Measurements from ENCODE around the gene NOC2L.
A peak's percentile ranks its signal among the peaks of the same experiment; 100 is the strongest.
"Not testable (repeated sequence)": the region's sequence is repeated elsewhere in the genome, so short reads cannot be mapped to it uniquely, and the experiment has no call there.

NOC2L gene

GRCh38 chr1:958823-959730, at the start of gene NOC2L:
Gene NOC2L (minus strand): TSS chr1:959256. CDS start chr1:959240, 16 bp downstream.
- peak; percentile 80 for DNase-seq (ENCODE audit: low spot score)

GRCh38 chr1:1006305-1007159, 47.5 kb upstream of the NOC2L start:
- DNase-seq (ENCODE audit: low spot score): no peak

GRCh38 chr1:1005774-1006304, 46.8 kb upstream of the NOC2L start:
- DNase-seq (ENCODE audit: low spot score): no peak

- DNase-seq (ENCODE audit: low spot score): no peak
Observed at GRCh38 chr1:1004780-1005697, 46.0 kb upstream of the NOC2L start.

- DNase-seq (ENCODE audit: low spot score): no peak
Observed at GRCh38 chr1:1004420-1004779, 45.3 kb upstream of the NOC2L start.

- no peak for DNase-seq (ENCODE audit: low spot score)
Observed at GRCh38 chr1:1003618-1004419, 44.8 kb upstream of the NOC2L start.

GRCh38 chr1:1001057-1001783, 42.2 kb upstream of the NOC2L start:
- no peak for DNase-seq (ENCODE audit: low spot score)

- DNase-seq (ENCODE audit: low spot score): no peak
Observed at GRCh38 chr1:1000357-1001056, 41.5 kb upstream of the NOC2L start.

GRCh38 chr1:999725-1000356, 40.8 kb upstream of the NOC2L start, which contains the start of gene HES4:
Gene HES4 (minus strand): TSS chr1:1000097. CDS start chr1:999973, 124 bp downstream.
- no peak for DNase-seq (ENCODE audit: low spot score)

GRCh38 chr1:998995-999724, 40.1 kb upstream of the NOC2L start:
- no peak for DNase-seq (ENCODE audit: low spot score)

GRCh38 chr1:998745-998994, 39.6 kb upstream of the NOC2L start:
- no peak for DNase-seq (ENCODE audit: low spot score)

- no peak for DNase-seq (ENCODE audit: low spot score)
Observed at GRCh38 chr1:997993-998744, 39.1 kb upstream of the NOC2L start.

- DNase-seq (ENCODE audit: low spot score): no peak
Observed at GRCh38 chr1:997713-997992, 38.6 kb upstream of the NOC2L start.

GRCh38 chr1:996851-997712, 38.0 kb upstream of the NOC2L start:
- DNase-seq (ENCODE audit: low spot score): no peak

GRCh38 chr1:995665-996633, 36.9 kb upstream of the NOC2L start:
- DNase-seq (ENCODE audit: low spot score): no peak

GRCh38 chr1:994546-994945, 35.5 kb upstream of the NOC2L start:
- not testable (repeated sequence) for DNase-seq (ENCODE audit: low spot score)
